ENCODE data around the gene KCNMA1.

KCNMA1 gene

DNA sequence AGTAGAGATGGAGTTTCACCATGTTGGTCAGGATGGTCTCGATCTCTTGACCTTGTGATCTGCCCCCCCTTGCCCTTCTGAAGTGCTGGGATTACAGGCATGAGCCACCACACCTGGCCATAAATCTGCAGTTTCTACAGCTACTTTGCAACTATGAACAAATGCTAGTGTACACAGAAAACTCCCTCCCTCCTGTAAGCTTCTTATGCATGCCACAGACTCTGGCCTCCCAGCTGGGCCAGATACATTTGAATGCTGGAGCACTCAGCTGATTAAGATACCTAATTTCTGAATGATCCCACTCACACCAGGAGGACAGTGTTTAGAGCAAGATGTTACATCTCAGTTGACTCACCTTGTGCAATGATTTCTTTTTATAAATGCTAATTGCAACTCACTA, 486.2 kb downstream of the KCNMA1 start:
- DNase-seq (ENCODE audit: low read depth): no peak

GRCh38 chr10:77149706-77150105, 487.9 kb downstream of the KCNMA1 start:
- no peak for DNase-seq (ENCODE audit: low read depth)

DNA sequence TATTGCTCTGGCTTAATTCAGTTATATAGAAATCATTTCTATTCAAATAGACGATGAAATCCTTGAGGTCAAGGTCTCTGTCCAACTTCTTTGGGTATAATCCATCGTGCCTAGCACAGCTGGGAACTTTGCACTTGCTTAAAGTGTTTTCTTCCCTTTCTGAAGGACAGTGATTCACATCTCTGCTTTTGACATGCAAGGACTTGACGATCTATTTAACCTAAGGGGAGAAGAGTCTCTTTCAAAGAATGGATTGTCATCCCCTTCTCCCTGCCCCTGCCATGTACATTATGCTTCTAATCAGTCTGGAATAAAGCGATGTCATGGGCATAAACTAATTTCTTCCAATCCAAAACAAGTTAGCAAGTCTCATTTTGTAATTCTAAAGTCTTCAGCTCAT, 488.6 kb downstream of the KCNMA1 start:
- DNase-seq (ENCODE audit: low read depth): no peak

- DNase-seq (ENCODE audit: low read depth): no peak
Observed at GRCh38 chr10:77147871-77148270, 489.7 kb downstream of the KCNMA1 start.

GRCh38 chr10:77146712-77147336, 490.8 kb downstream of the KCNMA1 start:
- DNase-seq (ENCODE audit: low read depth): no peak

GRCh38 chr10:77144656-77145055, 493.0 kb downstream of the KCNMA1 start:
- no peak for DNase-seq (ENCODE audit: low read depth)

DNA sequence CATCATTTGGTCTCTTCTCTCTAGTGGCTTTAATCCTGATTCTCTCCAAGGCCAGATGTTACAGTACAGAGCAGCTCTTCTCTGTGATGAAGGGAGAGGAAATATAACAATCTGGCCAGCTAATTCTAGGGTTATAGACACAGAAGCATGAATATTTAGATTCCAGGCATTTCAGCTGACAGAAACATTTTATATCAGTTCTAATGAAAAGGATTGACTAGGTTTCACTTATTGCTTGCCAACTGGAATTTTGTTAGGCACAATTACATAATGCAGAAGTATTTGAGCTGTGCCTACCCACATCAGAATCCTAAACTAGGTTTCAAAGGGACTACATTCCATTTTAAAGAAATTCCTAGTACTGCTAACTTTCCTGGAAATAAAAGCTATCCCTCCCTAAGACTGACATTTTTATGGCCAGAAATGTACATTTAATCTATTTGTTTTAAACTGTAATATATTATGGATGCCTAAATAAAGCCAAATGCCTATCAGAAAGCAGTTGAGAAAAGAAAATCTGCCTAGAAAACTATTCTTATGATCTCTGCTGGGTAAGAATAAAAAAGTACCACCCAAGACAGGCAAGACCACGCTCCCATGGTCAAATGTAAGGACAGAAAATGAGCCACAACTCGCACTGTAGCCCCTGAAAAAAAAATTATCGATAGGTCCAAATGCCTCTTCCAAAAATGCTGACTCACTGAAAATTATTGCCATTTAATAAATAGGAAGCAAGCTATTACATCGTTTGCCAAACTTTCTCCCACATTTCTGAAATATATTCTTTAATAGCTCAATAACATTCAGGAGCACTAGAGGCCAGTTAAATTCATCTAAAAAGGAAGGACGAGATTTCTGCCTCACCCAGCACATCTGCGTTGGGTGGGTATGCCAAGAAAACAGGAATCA, 498.1 kb downstream of the KCNMA1 start:
- no peak for DNase-seq (ENCODE audit: low read depth)

- no peak for DNase-seq (ENCODE audit: low read depth)
Observed at GRCh38 chr10:77138541-77138940, 499.1 kb downstream of the KCNMA1 start.

DNA sequence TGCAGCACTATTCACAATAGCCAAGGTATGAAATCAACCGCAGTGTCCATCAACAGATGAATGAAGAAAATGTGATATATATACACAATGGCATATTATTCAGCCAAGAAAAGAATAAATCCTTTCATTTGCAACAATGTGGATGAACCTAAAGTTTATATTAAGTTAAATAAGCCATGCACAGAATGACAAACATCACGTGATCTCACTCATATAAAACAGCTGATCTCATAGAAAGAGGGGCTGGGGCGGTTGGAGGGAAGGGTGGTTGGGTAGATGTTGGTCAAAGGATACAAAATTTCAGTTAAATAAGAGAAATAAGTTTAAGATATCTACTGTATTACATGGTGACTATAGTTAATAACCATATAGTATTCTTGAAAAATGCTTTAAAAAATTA, 502.1 kb downstream of the KCNMA1 start:
- DNase-seq (ENCODE audit: low read depth): no peak

GRCh38 chr10:77131214-77131613, 506.4 kb downstream of the KCNMA1 start:
- no peak for DNase-seq (ENCODE audit: low read depth)

DNA sequence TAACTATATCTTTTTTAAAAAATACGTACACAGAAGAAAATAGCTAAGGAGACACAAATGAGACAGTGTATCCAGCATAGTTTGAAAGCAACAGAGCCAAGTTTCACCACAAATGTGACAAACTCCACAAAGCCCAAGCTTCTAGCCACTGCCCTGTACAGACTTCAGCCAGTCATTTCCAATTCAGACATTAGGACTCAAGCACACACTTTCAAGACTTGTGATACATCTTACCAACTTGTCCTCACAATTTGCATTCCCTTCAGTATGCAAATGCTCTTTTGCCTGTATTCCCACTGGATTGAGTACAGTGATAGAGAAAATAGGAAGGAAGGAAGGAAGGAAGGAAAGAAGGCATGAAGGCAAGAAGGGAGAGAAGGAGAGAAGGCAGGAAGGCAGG, 510.4 kb downstream of the KCNMA1 start:
- no peak for DNase-seq (ENCODE audit: low read depth)

GRCh38 chr10:77125231-77125630, 512.4 kb downstream of the KCNMA1 start:
- DNase-seq (ENCODE audit: low read depth): no peak

DNA sequence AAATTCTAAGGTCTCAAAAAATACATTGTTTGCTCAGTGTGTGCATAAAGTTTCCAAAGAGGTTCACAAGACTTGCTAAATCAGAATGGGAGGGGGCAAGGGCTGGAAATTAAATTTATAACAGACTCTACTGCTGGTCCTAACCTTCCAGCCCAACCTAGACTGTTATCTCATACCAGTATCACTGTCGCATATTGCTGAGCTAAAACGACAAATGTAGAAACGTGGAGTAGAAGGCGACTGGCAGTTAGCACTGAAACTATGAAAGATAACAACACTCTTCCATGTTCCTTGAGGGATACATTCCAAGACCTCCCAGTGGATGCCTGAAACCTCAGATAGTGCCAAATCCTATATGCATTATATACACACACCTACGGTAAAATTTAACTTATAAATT, 514.3 kb downstream of the KCNMA1 start:
- no peak for DNase-seq (ENCODE audit: low read depth)

DNA sequence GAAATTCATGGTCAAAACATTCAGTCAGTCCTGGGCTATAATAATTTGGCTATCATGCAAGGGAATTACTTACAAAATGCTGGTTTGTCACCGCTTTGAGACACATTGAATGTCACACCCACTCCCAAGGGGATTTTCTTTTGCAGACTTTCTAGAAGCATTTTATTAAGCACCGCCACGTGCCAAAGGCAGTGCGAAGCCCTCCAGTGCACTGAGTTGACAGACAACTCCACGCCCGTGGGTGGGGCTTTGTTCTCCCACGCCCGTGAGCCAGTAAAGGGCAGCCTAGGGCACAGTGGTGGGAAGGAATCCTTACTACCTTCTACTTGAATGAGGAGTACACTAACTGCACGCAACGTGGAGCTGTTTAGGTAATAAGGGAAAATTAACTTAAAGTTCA, 515.8 kb downstream of the KCNMA1 start:
- no peak for DNase-seq (ENCODE audit: low read depth)

DNA sequence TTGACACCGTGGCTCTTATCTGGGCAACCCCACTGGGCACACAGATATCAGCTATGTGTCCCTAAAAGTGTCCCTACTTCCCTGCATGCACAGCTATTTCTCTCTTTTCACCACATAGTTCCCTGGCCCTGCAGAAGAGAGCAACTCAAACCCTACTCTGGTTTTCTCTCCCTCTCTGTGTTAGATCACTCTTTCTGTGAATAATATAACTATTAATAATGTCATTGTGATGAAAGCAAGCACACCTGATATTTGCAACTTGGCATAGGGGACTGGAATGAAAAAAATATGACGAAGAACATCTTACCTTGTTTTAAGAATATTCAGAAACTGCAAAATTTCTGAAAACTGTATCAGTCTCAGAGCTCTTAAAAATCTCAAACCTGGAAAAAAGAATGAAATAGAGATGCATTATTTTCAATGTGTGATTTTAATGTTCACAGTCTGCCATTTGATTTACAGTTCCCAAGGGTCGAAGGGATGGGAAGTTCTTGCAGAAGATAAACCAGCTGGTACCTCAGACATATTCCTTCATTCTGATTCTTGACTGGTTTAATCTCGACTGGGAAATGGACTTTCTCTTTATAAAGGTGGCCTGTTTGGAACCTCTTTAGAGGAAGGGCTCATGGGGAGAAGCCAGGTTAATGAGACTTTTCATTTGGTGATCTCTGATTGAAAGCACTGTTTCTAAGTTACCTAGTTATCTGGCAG, 516.8 kb downstream of the KCNMA1 start:
- DNase-seq (ENCODE audit: low read depth): no peak

- DNase-seq (ENCODE audit: low read depth): no peak
Observed at GRCh38 chr10:77120012-77120411, 517.6 kb downstream of the KCNMA1 start.

DNA sequence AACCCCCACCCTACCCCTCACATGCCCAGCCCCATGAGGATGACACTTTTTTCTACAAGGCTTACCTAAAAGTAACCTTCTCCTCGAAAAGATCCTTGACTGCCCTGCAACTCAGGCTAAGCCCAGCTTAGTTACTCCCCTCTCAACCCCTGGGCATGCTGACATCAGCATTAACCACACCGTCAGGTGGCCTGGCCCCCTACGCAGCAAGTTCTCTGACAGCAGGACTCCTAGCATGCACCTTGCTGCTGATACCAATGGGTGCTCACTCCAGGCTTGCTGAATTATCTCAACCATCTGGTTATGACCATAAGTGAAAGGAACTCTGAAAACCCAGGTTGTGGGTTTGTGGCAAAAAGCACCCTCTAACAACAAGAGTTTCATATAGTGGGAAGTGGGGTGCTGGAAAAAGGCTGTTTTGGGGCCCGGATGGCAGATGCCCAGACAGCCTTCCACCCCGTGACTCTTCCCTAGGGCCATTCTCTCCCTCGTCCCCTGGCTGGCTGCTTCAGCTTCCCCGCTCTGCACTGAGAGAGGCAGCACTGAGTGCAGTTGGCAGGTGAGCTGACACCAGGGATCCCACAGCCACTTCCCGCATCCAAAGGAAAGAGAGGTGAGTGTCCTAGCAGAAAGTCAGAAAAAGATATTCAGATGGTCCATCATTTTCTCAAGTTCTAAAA, 518.9 kb downstream of the KCNMA1 start:
- DNase-seq (ENCODE audit: low read depth): no peak

GRCh38 chr10:77117501-77117900, 520.1 kb downstream of the KCNMA1 start:
- DNase-seq (ENCODE audit: low read depth): no peak

- no peak for DNase-seq (ENCODE audit: low read depth)
Observed at GRCh38 chr10:77116904-77117303, 520.7 kb downstream of the KCNMA1 start.

DNA sequence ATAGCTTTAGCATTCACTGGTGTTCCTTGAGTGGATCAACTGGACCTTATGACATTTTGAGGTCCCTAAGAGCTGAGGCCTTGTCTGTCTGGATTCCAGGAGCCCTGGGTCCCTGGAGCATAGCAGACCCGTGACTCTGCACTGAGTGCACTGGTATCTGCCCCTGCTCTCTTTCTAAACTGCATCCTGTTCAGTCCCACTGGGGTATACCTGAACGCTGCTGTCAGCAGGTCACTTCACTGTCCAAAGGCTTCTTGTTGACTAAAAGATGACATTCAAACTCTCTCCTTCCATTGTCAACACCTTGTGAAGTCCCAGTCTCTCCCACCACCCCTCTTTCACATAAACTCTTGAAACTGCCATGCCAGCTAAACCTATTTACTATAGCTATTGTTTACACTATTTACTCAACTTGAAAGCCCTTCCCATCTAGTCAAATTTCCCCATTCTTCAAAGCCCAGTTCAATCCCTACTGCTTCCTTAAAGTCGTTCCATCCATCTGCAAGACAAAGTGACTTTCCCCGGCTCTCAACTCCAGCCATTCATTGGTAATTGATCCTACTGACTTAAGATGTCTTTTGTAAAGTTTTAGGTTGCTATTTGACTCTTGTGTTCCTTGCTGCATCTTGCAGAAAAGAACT, 523.3 kb downstream of the KCNMA1 start:
- no peak for DNase-seq (ENCODE audit: low read depth)

GRCh38 chr10:77111611-77112550, 525.7 kb downstream of the KCNMA1 start:
- DNase-seq (ENCODE audit: low read depth): no peak

Data from stimulated activated CD8-positive, alpha-beta memory T cell treated with anti-CD3 and anti-CD28 coated beads, Interleukin-12 subunit alpha, Interleukin-12 subunit beta, amount 100 ng/mL, for 1 hour (primary cell).